Mammary epithelial cell (primary cell): ENCODE measurements around the gene EXT2.

Experiments used
- CTCF ChIP-seq, 2 donors: IDR thresholded peaks in 1 of 2; conservative IDR thresholded peaks in 1 of 2; 2 replicates each; pipeline ENCODE4 v1.5.1; 2011 to 2012; ENCODE audit warnings: inconsistent platforms in 2 of 2, low read length in 2 of 2, mild to moderate bottlenecking in 2 of 2, control low read depth in 1 of 2, low read depth in 1 of 2; ENCODE audit not compliant: insufficient read depth in 1 of 2; ENCODE audit errors: extremely low read depth in 1 of 2
- EZH2 ChIP-seq: IDR thresholded peaks from 2 replicates; pipeline ENCODE4 v1.6.1; 2012; ENCODE audit warnings: low read length, inconsistent platforms, borderline replicate concordance

- TF ChIP-seq CTCF (conservative IDR thresholded peaks at IDR 0.05 in 1 of 2, IDR thresholded peaks at IDR 0.05 in 1 of 2; ENCODE audit: extremely low read depth in 1 of 2, insufficient read depth in 1 of 2, low read depth in 1 of 2, low read length in 2 of 2) (no peak), EZH2 (no peak)
These were observed 77.5 kb downstream of the EXT2 start for GRCh38 chr11:44172966-44173365.
